Endothelial cell of umbilical vein (primary cell): Measurements from ENCODE around the gene TM9SF1. TPM values are rescaled to one million over a fixed set of nuclear protein-coding genes. Genes with fewer than 3 reads are reported as not detected.
A peak's percentile ranks its signal among the peaks of the same experiment; 100 is the strongest.

Source experiments
- BruUV-seq: library from RNA; stranded (reverse); fragments of 400-500 nt; replicated peaks from 2 replicates; lab custom pipeline; 2021; lab: Mats Ljungman, UMichigan
- CTCF ChIA-PET: fragments of 300-600, 350-600 bp; sonication (Branson Sonifier 250); formaldehyde crosslinking; loops from one replicate; lab custom pipeline; 2021; ENCODE audit warnings: antibody characterized with exemption, inconsistent platforms; lab: Charles Lee
- POLR2A ChIA-PET: fragments of 300-600, 350-600 bp; sonication (Branson Sonifier 250); formaldehyde crosslinking; loops from one replicate; lab custom pipeline; 2021; ENCODE audit warnings: antibody characterized with exemption, inconsistent platforms; lab: Charles Lee
- DNase-seq: peaks from one replicate; pipeline ENCODE4 v3.0.0-alpha.2; 2011; ENCODE audit warnings: low read depth, low spot score
- FAIRE-seq: peaks from 2 replicates; lab custom pipeline; 2011; peaks lifted over from hg19 to GRCh38; lab: Jason Lieb, UNC
- H2AFZ ChIP-seq: 2 replicates; pipeline ENCODE4 v1.6.0; 2012; ENCODE audit warnings: low read depth, low read length, control low read depth, inconsistent platforms
- H3K27ac ChIP-seq: 2 replicates; pipeline ENCODE4 v1.5.1; 2011; ENCODE audit warnings: low read depth, mild to moderate bottlenecking, control low read depth, low read length, moderate library complexity; ENCODE audit not compliant: insufficient read depth
- H3K27me3 ChIP-seq, 2 experiments: 2 replicates each; pipeline versions ENCODE4 v1.6.0 to v1.6.1; 2011; ENCODE audit warnings: low read length in 2 of 2, mixed read lengths in 1 of 2; ENCODE audit not compliant: control insufficient read depth in 2 of 2, insufficient read depth in 2 of 2
- H3K36me3 ChIP-seq, 2 experiments: 2 replicates in 1 of 2; 3 replicates in 1 of 2; pipeline ENCODE4 v1.5.1; 2011; ENCODE audit warnings: low read length in 2 of 2, mild to moderate bottlenecking in 1 of 2, moderate library complexity in 1 of 2; ENCODE audit not compliant: control insufficient read depth in 2 of 2, insufficient read depth in 2 of 2; ENCODE audit errors: extremely low read depth in 1 of 2
- H3K4me1 ChIP-seq: 3 replicates; pipeline ENCODE4 v1.5.1; 2011; ENCODE audit warnings: mild to moderate bottlenecking, low read length; ENCODE audit not compliant: control insufficient read depth, insufficient read depth; ENCODE audit errors: extremely low read depth
- H3K4me2 ChIP-seq: 2 replicates; pipeline ENCODE4 v1.6.1; 2011; ENCODE audit warnings: low read length, control low read depth, mixed read lengths; ENCODE audit not compliant: insufficient read depth
- H3K4me3 ChIP-seq, 3 experiments: fragments of 200-600 bp in 1 of 3; sonication (generic), shearing (Covaris generic) in 1 of 3; replicated peaks in 1 of 3; 2 replicates each; pipeline ENCODE4 v1.5.1; 2011 to 2016; ENCODE audit warnings: control low read depth in 3 of 3, low read length in 3 of 3, mild to moderate bottlenecking in 2 of 3, inconsistent platforms in 1 of 3, low read depth in 1 of 3, moderate library complexity in 1 of 3; ENCODE audit not compliant: insufficient read depth in 1 of 3
- H3K79me2 ChIP-seq: 2 replicates; pipeline ENCODE4 v1.6.0; 2012; ENCODE audit warnings: low read length, inconsistent platforms; ENCODE audit not compliant: control insufficient read depth, insufficient read depth
- H3K9ac ChIP-seq: replicated peaks from 2 replicates; pipeline ENCODE3; 2011; ENCODE audit warnings: low read length, control low read depth; ENCODE audit not compliant: insufficient read depth; ENCODE audit errors: extremely low read depth
- H3K9me1 ChIP-seq: replicated peaks from 3 replicates; pipeline ENCODE4 v1.6.0; 2011; ENCODE audit warnings: mild to moderate bottlenecking, low read length; ENCODE audit not compliant: control insufficient read depth, insufficient read depth; ENCODE audit errors: extremely low read depth
- H3K9me3 ChIP-seq: replicated peaks from 2 replicates; pipeline ENCODE4 v1.5.1; 2012; ENCODE audit warnings: low read length, inconsistent platforms; ENCODE audit not compliant: control insufficient read depth, insufficient read depth
- H4K20me1 ChIP-seq: replicated peaks from 2 replicates; pipeline ENCODE3; 2011; ENCODE audit warnings: mild to moderate bottlenecking, low read length; ENCODE audit not compliant: control insufficient read depth, insufficient read depth; ENCODE audit errors: extremely low read depth
- FOS ChIP-seq: IDR thresholded peaks from 2 replicates; pipeline ENCODE4 v1.6.1; 2011; ENCODE audit warnings: mild to moderate bottlenecking, low read length, moderate library complexity, borderline replicate concordance; ENCODE audit not compliant: insufficient read depth
- GATA2 ChIP-seq: IDR thresholded peaks from 2 replicates; pipeline ENCODE4 v1.7.0; 2011; ENCODE audit warnings: low read depth, mild to moderate bottlenecking, moderate library complexity, mixed read lengths, low read length; ENCODE audit not compliant: insufficient read length, insufficient read depth
- JUN ChIP-seq: IDR thresholded peaks from 2 replicates; pipeline ENCODE4 v1.6.1; 2011; ENCODE audit warnings: borderline replicate concordance, low read depth; ENCODE audit not compliant: insufficient read length, insufficient read depth
- MYC ChIP-seq: IDR thresholded peaks from one replicate; pipeline ENCODE4 v1.6.1; 2011; ENCODE audit warnings: mild to moderate bottlenecking, low read depth, low read length
- POLR2A ChIP-seq: IDR thresholded peaks from 2 replicates; pipeline ENCODE4 v1.6.1; 2012; ENCODE audit warnings: low read depth, mild to moderate bottlenecking, control low read depth, low read length
- POLR2AphosphoS5 ChIP-seq: IDR thresholded peaks from 2 replicates; pipeline ENCODE4 v1.6.1; 2012; ENCODE audit warnings: low read depth, mild to moderate bottlenecking, control low read depth, low read length, moderate library complexity; ENCODE audit not compliant: insufficient read depth
- dilution Hi-C: fragments of 300-500 bp; cut with MboI; formaldehyde crosslinking; loops from one replicate; pipeline ENCODE4 v1.15.0; 2019; ENCODE audit warnings: low sequenced_read_pairs; ENCODE audit not compliant: extremely low pct_ligation_motif_present
- intact Hi-C: fragments of 100-400 bp; cut with micrococcal nuclease; formaldehyde crosslinking; loops from one replicate; pipeline ENCODE4 v1.10.0; 2022
- polyA plus RNA-seq, 4 experiments: library from polyadenylated mRNA; depleted of rRNA in 3 of 4; stranded (reverse) in 3 of 4; unstranded in 1 of 4; fragments of >200 nt; gene quantifications; 2 replicates each; pipeline versions ENCODE4 v1.2.1 to v1.2.3, GENCODE V29; 2011 to 2012; ENCODE audit warnings: missing spikeins in 1 of 4
- total RNA-seq: library from RNA; stranded (reverse); gene quantifications from 2 replicates; pipeline ENCODE4 v1.2.3, GENCODE V29; 2021
- TF ChIP-seq, protein P1 (sequence below): IDR thresholded peaks from 2 replicates; pipeline ENCODE4 v1.6.1; 2011; ENCODE audit not compliant: insufficient read depth, insufficient read length
- TF ChIP-seq, protein P2 (sequence below), 2 donors: IDR thresholded peaks; 1 replicate in 1 of 2; 2 replicates in 1 of 2; pipeline ENCODE4 v1.5.1; 2011; ENCODE audit warnings: low read length in 2 of 2, mild to moderate bottlenecking in 2 of 2, moderate library complexity in 2 of 2, control low read depth in 1 of 2, inconsistent platforms in 1 of 2, low read depth in 1 of 2; ENCODE audit not compliant: insufficient read depth in 1 of 2; ENCODE audit errors: extremely low read depth in 1 of 2

Gene TM9SF1
- total and polyA plus RNA-seq, 2 donors (not counting 3 experiments of a cell fraction or from before 2014, with no cell fraction given) = 60.7 to 71.5 TPM

DNA sequence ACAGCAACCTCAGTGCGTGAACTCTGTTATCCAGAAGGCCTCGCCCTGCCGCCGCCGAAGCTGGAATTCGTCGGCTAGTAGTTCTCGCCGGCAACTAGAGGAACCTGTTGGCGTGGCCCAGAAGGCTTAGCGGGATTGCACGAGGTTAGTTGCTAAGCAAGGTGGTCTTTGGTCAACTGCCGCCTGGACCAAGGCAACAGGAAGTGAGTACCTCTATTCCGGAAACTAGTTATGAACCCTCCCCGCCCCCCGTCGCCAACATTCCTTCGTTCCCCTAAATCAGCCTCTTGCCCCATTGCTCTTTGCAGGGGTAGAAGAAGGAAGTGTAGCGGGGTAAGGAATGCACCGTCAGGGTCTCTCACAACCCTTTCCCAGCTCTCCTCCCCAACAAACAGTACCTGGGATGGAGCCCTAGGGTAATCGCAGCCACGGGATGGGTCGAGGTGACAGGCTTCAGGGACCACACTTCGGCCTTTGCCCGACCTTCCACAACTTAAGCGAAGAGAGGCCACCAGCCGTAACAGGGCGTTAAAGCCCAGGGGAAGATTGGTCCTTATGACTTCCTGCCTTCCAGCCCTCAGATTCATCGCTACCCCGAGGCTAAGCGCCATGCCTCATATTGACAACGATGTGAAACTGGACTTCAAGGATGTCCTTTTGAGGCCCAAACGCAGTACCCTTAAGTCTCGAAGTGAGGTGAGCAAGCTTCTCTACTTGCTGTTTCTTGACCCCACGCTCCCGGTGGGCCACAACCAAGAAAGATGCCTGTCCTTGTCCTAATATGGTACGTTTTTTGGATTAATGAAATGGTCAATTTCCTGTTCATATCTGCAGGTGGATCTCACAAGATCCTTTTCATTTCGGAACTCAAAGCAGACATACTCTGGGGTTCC lies 37.6 kb upstream of the TM9SF1 start, which contains the start of gene GMPR2:
Gene GMPR2, plus strand, starts transcription at position 285 of the 893 bp plus-strand sequence. Its CDS starts 325 bp downstream, at position 610.
- ChIA-PET POLR2A (interaction anchor here (0.6 to 1.6 kb wide), 2 partner anchors 9 to 20 kb away, joined by 3 to 6 read pairs; partner anchors contain the start of genes CHMP4A and TINF2), CTCF (interaction anchor here (0.7 to 1.9 kb wide), 6 partner anchors 9 to 75 kb away, joined by 3 to 11 read pairs (median 4); partner anchors contain the start of genes CIDEB, MDP1 and TINF2)
- TF ChIP-seq FOS = no peak
- TF ChIP-seq, protein P1, sequence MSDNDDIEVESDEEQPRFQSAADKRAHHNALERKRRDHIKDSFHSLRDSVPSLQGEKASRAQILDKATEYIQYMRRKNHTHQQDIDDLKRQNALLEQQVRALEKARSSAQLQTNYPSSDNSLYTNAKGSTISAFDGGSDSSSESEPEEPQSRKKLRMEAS = no peak
- no peak for TF ChIP-seq GATA2
- TF ChIP-seq MYC = no peak
- no peak for TF ChIP-seq JUN
- TF ChIP-seq POLR2A = peak; percentile 34
- TF ChIP-seq, protein P2, sequence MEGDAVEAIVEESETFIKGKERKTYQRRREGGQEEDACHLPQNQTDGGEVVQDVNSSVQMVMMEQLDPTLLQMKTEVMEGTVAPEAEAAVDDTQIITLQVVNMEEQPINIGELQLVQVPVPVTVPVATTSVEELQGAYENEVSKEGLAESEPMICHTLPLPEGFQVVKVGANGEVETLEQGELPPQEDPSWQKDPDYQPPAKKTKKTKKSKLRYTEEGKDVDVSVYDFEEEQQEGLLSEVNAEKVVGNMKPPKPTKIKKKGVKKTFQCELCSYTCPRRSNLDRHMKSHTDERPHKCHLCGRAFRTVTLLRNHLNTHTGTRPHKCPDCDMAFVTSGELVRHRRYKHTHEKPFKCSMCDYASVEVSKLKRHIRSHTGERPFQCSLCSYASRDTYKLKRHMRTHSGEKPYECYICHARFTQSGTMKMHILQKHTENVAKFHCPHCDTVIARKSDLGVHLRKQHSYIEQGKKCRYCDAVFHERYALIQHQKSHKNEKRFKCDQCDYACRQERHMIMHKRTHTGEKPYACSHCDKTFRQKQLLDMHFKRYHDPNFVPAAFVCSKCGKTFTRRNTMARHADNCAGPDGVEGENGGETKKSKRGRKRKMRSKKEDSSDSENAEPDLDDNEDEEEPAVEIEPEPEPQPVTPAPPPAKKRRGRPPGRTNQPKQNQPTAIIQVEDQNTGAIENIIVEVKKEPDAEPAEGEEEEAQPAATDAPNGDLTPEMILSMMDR (IDR thresholded peaks at IDR 0.05; ENCODE audit: extremely low read depth in 1 of 2, insufficient read depth in 1 of 2, low read depth in 1 of 2, low read length in 2 of 2) = no peak
- TF ChIP-seq POLR2AphosphoS5 = peak; percentile 52
- Histone ChIP-seq H4K20me1 (no peaks in the 10 kb centered on the region), H3K4me2 (peak within 1 kb of the TSS; percentile 73), H3K9ac (peak within 1 kb of the TSS; percentile 95), H2AFZ (peak within 1 kb of the TSS; percentile 73), H3K9me3 (no peaks in the 10 kb centered on the region), H3K36me3 (peaks cover 3 to 16% of the 10 kb centered on the region in 2 experiments), H3K9me1 (no peaks in the 10 kb centered on the region), H3K79me2 (peaks cover 48% of the 10 kb centered on the region), H3K27ac (peak within 1 kb of the TSS; percentile 88), H3K4me1 (peaks cover 29% of the 10 kb centered on the region), H3K4me3 (peak within 1 kb of the TSS; percentile 63 to 87 (median 67)), H3K27me3 (no peaks in the 10 kb centered on the region)
- TSS peak; percentile 46 for BruUV-seq
- dilution Hi-C loops (no loop called here), intact Hi-C loops (loop anchor here (1.0 to 2.0 kb wide), 5 partner anchors 9 to 118 kb away; partner anchors contain the start of genes CHMP4A, TINF2 and TM9SF1)
- FAIRE-seq (peak; percentile 90), DNase-seq (no peak)
